Ovary (tissue), 3 donors: Measurements from ENCODE around the gene ZFP1.

ENCODE experiments used
- CTCF ChIP-seq, 3 donors: fragments of 450-650 bp in 2 of 3; fragments of 200-600 bp in 1 of 3; IDR thresholded peaks; one replicate each; pipeline versions ENCODE4 v1.5.1 to v1.8.0; 2016 to 2022; ENCODE audit warnings: antibody characterized with exemption in 3 of 3, mild to moderate bottlenecking in 1 of 3
- EP300 ChIP-seq: sonication (generic); formaldehyde crosslinking; IDR thresholded peaks from one replicate; pipeline ENCODE4 v1.6.1; 2017; ENCODE audit warnings: antibody characterized with exemption
- POLR2A ChIP-seq: fragments of 450-650 bp; IDR thresholded peaks from one replicate; pipeline ENCODE4 v1.6.1; 2017; ENCODE audit warnings: antibody characterized with exemption, mild to moderate bottlenecking, moderate library complexity
- donor health status: DM: no; HTN: no; CAD: no.

- TF ChIP-seq CTCF (IDR thresholded peaks at IDR 0.05), result no peak
- no peak for TF ChIP-seq EP300
- TF ChIP-seq POLR2A, result no peak
These were observed 42.8 kb upstream of the ZFP1 start for GRCh38 chr16:75105306-75106061.
